HL-60 (cell line): Measurements from ENCODE around the gene ABAT.

ENCODE experiments used
- DNase-seq, 2 experiments: peaks; one replicate each; pipeline ENCODE4 v3.0.0-alpha.2; 2010 to 2020; ENCODE audit warnings: low read depth in 1 of 2, low spot score in 1 of 2
- H3K27ac ChIP-seq: fragments of 250-450 bp; sonication (Bioruptor Pico); replicated peaks from 2 replicates; pipeline ENCODE4 v1.5.1; 2020; ENCODE audit warnings: mild to moderate bottlenecking, moderate library complexity
- H3K27me3 ChIP-seq: fragments of 250-450 bp; sonication (Bioruptor Pico); 2 replicates; pipeline ENCODE4 v1.5.1; 2021; ENCODE audit warnings: mild to moderate bottlenecking, moderate library complexity; ENCODE audit not compliant: insufficient read depth, poor library complexity, severe bottlenecking
- H3K4me3 ChIP-seq: replicated peaks from 2 replicates; pipeline ENCODE4 v1.5.1; 2011; ENCODE audit warnings: mild to moderate bottlenecking, control low read depth, low read length; ENCODE audit not compliant: insufficient read depth
- CTCF ChIP-seq: IDR thresholded peaks from one replicate; pipeline ENCODE4 v1.5.1; 2011; ENCODE audit warnings: low read length, control low read depth, inconsistent platforms; ENCODE audit not compliant: insufficient read depth
- GABPA ChIP-seq: IDR thresholded peaks from 2 replicates; pipeline ENCODE4 v1.6.1; 2012; ENCODE audit warnings: low read depth
- POLR2AphosphoS5 ChIP-seq: IDR thresholded peaks from 2 replicates; pipeline ENCODE4 v1.6.1; 2012; ENCODE audit warnings: low read depth
- REST ChIP-seq: IDR thresholded peaks from 2 replicates; pipeline ENCODE4 v1.6.1; 2012; ENCODE audit warnings: low read depth; ENCODE audit not compliant: insufficient replicate concordance
- SPI1 ChIP-seq: IDR thresholded peaks from 2 replicates; pipeline ENCODE4 v1.6.1; 2012; ENCODE audit warnings: low read depth, mild to moderate bottlenecking, borderline replicate concordance

ABAT gene

GRCh38 chr16:8639694-8640093 is 34.7 kb upstream of the ABAT start:
- TF ChIP-seq SPI1: no peak
- TF ChIP-seq CTCF: no peak
- TF ChIP-seq POLR2AphosphoS5: no peak
- TF ChIP-seq GABPA: no peak
- Histone ChIP-seq H3K27ac (no peak overlapping the region), H3K27me3 (no peaks in the 10 kb centered on the region), H3K4me3 (no peak overlapping the region)
- DNase-seq: no peak

- DNase-seq: no peak
- TF ChIP-seq REST: no peak
- TF ChIP-seq SPI1: no peak
- TF ChIP-seq GABPA: no peak
- TF ChIP-seq CTCF: no peak
- no peak for TF ChIP-seq POLR2AphosphoS5
- Histone ChIP-seq H3K27me3 (no peaks in the 10 kb centered on the region), H3K4me3 (no peak overlapping the region), H3K27ac (no peak overlapping the region)
Observed at GRCh38 chr16:8641671-8642070, 32.7 kb upstream of the ABAT start.

- TF ChIP-seq GABPA (no peak), REST (no peak), POLR2AphosphoS5 (no peak), CTCF (no peak), SPI1 (no peak)
- Histone ChIP-seq H3K27ac (no peak overlapping the region), H3K4me3 (no peak overlapping the region), H3K27me3 (no peaks in the 10 kb centered on the region)
- no peak for DNase-seq
Observed at GRCh38 chr16:8642146-8642545, 32.3 kb upstream of the ABAT start.

GRCh38 chr16:8644211-8645140 is 29.9 kb upstream of the ABAT start:
- TF ChIP-seq GABPA (peak; percentile 51; the same call in 1 of the 2 replicates), SPI1 (peak; percentile 87; the same call in 1 of the 2 replicates), CTCF (peak; percentile 39), POLR2AphosphoS5 (peak; percentile 76), REST (peak; percentile 43)
- peak; percentile 67 to 91 for DNase-seq
- no peak overlapping the region for H3K4me3 ChIP-seq
- H3K27ac ChIP-seq: peak overlapping the region; percentile 87
- no peaks in the 10 kb centered on the region for H3K27me3 ChIP-seq
